ENCODE results near the gene PCDHB2.
"Not testable (repeated sequence)": the region's sequence is repeated elsewhere in the genome, so short reads cannot be mapped to it uniquely, and the experiment has no call there.

Gene PCDHB2

GRCh38 chr5:141121985-141122384, 27.6 kb downstream of the PCDHB2 start:
- H3K27ac ChIP-seq (replicated peaks): no peak overlapping the region
- TF ChIP-seq SPI1 (IDR thresholded peaks at IDR 0.05; ENCODE audit: borderline replicate concordance, low read depth) (no peak), GABPA (IDR thresholded peaks at IDR 0.05; ENCODE audit: low read depth) (no peak), REST (IDR thresholded peaks at IDR 0.05; ENCODE audit: insufficient replicate concordance, low read depth) (no peak), CTCF (IDR thresholded peaks at IDR 0.05; ENCODE audit: insufficient read depth, low read length) (no peak), POLR2AphosphoS5 (IDR thresholded peaks at IDR 0.05; ENCODE audit: low read depth) (no peak)
- H3K4me3 ChIP-seq (replicated peaks; ENCODE audit: insufficient read depth, low read length): no peak overlapping the region
- no peaks in the 10 kb centered on the region for H3K27me3 ChIP-seq (ENCODE audit: insufficient read depth, poor library complexity, severe bottlenecking)
- DNase-seq (ENCODE audit: low read depth in 1 of 2, low spot score in 1 of 2): no peak

GRCh38 chr5:141123396-141124135, 29.2 kb downstream of the PCDHB2 start:
- H3K27me3 ChIP-seq (ENCODE audit: insufficient read depth, poor library complexity, severe bottlenecking); H3K27ac ChIP-seq (replicated peaks); H3K4me3 ChIP-seq (replicated peaks; ENCODE audit: insufficient read depth, low read length); DNase-seq (ENCODE audit: low read depth in 1 of 2, low spot score in 1 of 2): not testable (repeated sequence)

GRCh38 chr5:141127305-141127704, 32.9 kb downstream of the PCDHB2 start:
- H3K27ac ChIP-seq (replicated peaks): no peak overlapping the region
- no peak for DNase-seq (ENCODE audit: low read depth in 1 of 2, low spot score in 1 of 2)
- H3K4me3 ChIP-seq (replicated peaks; ENCODE audit: insufficient read depth, low read length): no peak overlapping the region
- TF ChIP-seq POLR2AphosphoS5 (IDR thresholded peaks at IDR 0.05; ENCODE audit: low read depth): no peak
- TF ChIP-seq GABPA (IDR thresholded peaks at IDR 0.05; ENCODE audit: low read depth): no peak
- no peak for TF ChIP-seq SPI1 (IDR thresholded peaks at IDR 0.05; ENCODE audit: borderline replicate concordance, low read depth)
- no peak for TF ChIP-seq REST (IDR thresholded peaks at IDR 0.05; ENCODE audit: insufficient replicate concordance, low read depth)
- no peak for TF ChIP-seq CTCF (IDR thresholded peaks at IDR 0.05; ENCODE audit: insufficient read depth, low read length)
- H3K27me3 ChIP-seq (ENCODE audit: insufficient read depth, poor library complexity, severe bottlenecking): no peaks in the 10 kb centered on the region

GRCh38 chr5:141135030-141135717, 40.8 kb downstream of the PCDHB2 start, which contains the start of gene PCDHB5:
TSS of gene PCDHB5 (plus strand) at chr5:141135206. CDS start at chr5:141135435, 229 bp downstream.
- no peak within 1 kb of the TSS for H3K27ac ChIP-seq (replicated peaks)
- H3K27me3 ChIP-seq (ENCODE audit: insufficient read depth, poor library complexity, severe bottlenecking): no peaks in the 10 kb centered on the region
- no peak for DNase-seq (ENCODE audit: low read depth in 1 of 2, low spot score in 1 of 2)
- H3K4me3 ChIP-seq (replicated peaks; ENCODE audit: insufficient read depth, low read length): no peak within 1 kb of the TSS
- TF ChIP-seq SPI1 (IDR thresholded peaks at IDR 0.05; ENCODE audit: borderline replicate concordance, low read depth): no peak
- TF ChIP-seq POLR2AphosphoS5 (IDR thresholded peaks at IDR 0.05; ENCODE audit: low read depth): no peak
- no peak for TF ChIP-seq CTCF (IDR thresholded peaks at IDR 0.05; ENCODE audit: insufficient read depth, low read length)
- no peak for TF ChIP-seq GABPA (IDR thresholded peaks at IDR 0.05; ENCODE audit: low read depth)
- no peak for TF ChIP-seq REST (IDR thresholded peaks at IDR 0.05; ENCODE audit: insufficient replicate concordance, low read depth)
